HUES64 (cell line): Measurements from ENCODE around the gene EPM2A.

ENCODE experiments used
- H3K27ac ChIP-seq: 2 replicates; pipeline ENCODE4 v1.7.0; 2013; ENCODE audit warnings: low read depth, low read length, inconsistent platforms
- H3K27me3 ChIP-seq: 2 replicates; pipeline ENCODE4 v1.6.1; 2013; ENCODE audit warnings: mild to moderate bottlenecking, low read length; ENCODE audit not compliant: insufficient read depth
- H3K36me3 ChIP-seq: 2 replicates; pipeline ENCODE4 v1.6.1; 2013; ENCODE audit warnings: mild to moderate bottlenecking, low read length; ENCODE audit not compliant: insufficient read depth
- H3K4me1 ChIP-seq: 2 replicates; pipeline ENCODE4 v1.6.1; 2013; ENCODE audit warnings: mild to moderate bottlenecking, low read length, moderate library complexity; ENCODE audit not compliant: insufficient read depth
- H3K4me3 ChIP-seq: 2 replicates; pipeline ENCODE4 v1.5.1; 2013; ENCODE audit warnings: mild to moderate bottlenecking, low read length, moderate library complexity
- H3K9ac ChIP-seq: 2 replicates; pipeline ENCODE4 v1.6.1; 2013; ENCODE audit warnings: mild to moderate bottlenecking, low read depth, low read length
- H3K9me3 ChIP-seq: 2 replicates; pipeline ENCODE4 v1.6.1; 2013; ENCODE audit warnings: low read depth, low read length; ENCODE audit not compliant: insufficient read depth
- WGBS: fragments of 150-250, 120-280 bp; methylation state at CpG from one replicate; pipeline ENCODE4 v1.1.7; 2013; ENCODE audit warnings: missing lambda C conversion rate; 5-methylcytosine and 5-hydroxymethylcytosine counted together

The EPM2A gene

GRCh38 chr6:145681965-145682364 is 53.4 kb downstream of the EPM2A start:
- Histone ChIP-seq H3K27me3 (no peaks in the 10 kb centered on the region), H3K9ac (no peak overlapping the region), H3K4me1 (no peaks in the 10 kb centered on the region), H3K36me3 (0 out of 2 replicates have a peak, but pooled peaks cover 6% of the 10 kb centered on the region), H3K9me3 (peaks cover 8% of the 10 kb centered on the region; the same call in 1 of the 2 replicates), H3K4me3 (no peak overlapping the region), H3K27ac (no peak overlapping the region)
- 96% methylated on average over 9 of the region's 9 CpGs for WGBS

- Histone ChIP-seq H3K9ac (no peak overlapping the region), H3K27ac (no peak overlapping the region), H3K4me1 (0 out of 2 replicates have a peak, but pooled peaks cover 4% of the 10 kb centered on the region), H3K27me3 (no peaks in the 10 kb centered on the region), H3K9me3 (no peaks in the 10 kb centered on the region), H3K36me3 (no peaks in the 10 kb centered on the region), H3K4me3 (no peak overlapping the region)
- 91% methylated on average over 5 of the region's 5 CpGs for WGBS
Observed at GRCh38 chr6:145673504-145673903, 61.8 kb downstream of the EPM2A start.

GRCh38 chr6:145670311-145670710 is 65.0 kb downstream of the EPM2A start:
- Histone ChIP-seq H3K4me1 (0 out of 2 replicates have a peak, but pooled peaks cover 4% of the 10 kb centered on the region), H3K27me3 (no peaks in the 10 kb centered on the region), H3K27ac (no peak overlapping the region), H3K9ac (no peak overlapping the region), H3K36me3 (no peaks in the 10 kb centered on the region), H3K4me3 (no peak overlapping the region), H3K9me3 (no peaks in the 10 kb centered on the region)
- WGBS, result 68% methylated on average over 1 of the region's 1 CpG

- Histone ChIP-seq H3K9ac (no peak overlapping the region), H3K4me3 (no peak overlapping the region), H3K36me3 (no peaks in the 10 kb centered on the region), H3K9me3 (no peaks in the 10 kb centered on the region), H3K4me1 (0 out of 2 replicates have a peak, but pooled peaks cover 4% of the 10 kb centered on the region), H3K27ac (no peak overlapping the region), H3K27me3 (no peaks in the 10 kb centered on the region)
- WGBS, result 93% methylated on average over 2 of the region's 2 CpGs
Observed at GRCh38 chr6:145669627-145670034, 65.7 kb downstream of the EPM2A start.

GRCh38 chr6:145668844-145669243 is 66.5 kb downstream of the EPM2A start:
- Histone ChIP-seq H3K27ac (no peak overlapping the region), H3K9ac (no peak overlapping the region)
- 82% methylated on average over 1 of the region's 1 CpG for whole genome bisulfite sequencing

GRCh38 chr6:145660676-145661075 is 74.6 kb downstream of the EPM2A start:
- Histone ChIP-seq H3K27ac (no peak overlapping the region; the same call in 1 of the 2 replicates), H3K9me3 (no peaks in the 10 kb centered on the region), H3K27me3 (no peaks in the 10 kb centered on the region), H3K36me3 (no peaks in the 10 kb centered on the region), H3K9ac (no peak overlapping the region), H3K4me1 (peaks cover 10% of the 10 kb centered on the region), H3K4me3 (no peak overlapping the region)
- WGBS, result 96% methylated on average over 6 of the region's 6 CpGs

More at GRCh38 chr6:145668844-145669243, 66.5 kb downstream of the EPM2A start:
- Histone ChIP-seq H3K4me1 (0 out of 2 replicates have a peak, but pooled peaks cover 4% of the 10 kb centered on the region), H3K4me3 (no peak overlapping the region), H3K9me3 (no peaks in the 10 kb centered on the region), H3K36me3 (no peaks in the 10 kb centered on the region), H3K27me3 (no peaks in the 10 kb centered on the region)

- WGBS, result 100% methylated on average over 1 of the region's 1 CpG
Observed at GRCh38 chr6:145656128-145656527, 79.2 kb downstream of the EPM2A start.

GRCh38 chr6:145652572-145652971 is 82.7 kb downstream of the EPM2A start:
- Histone ChIP-seq H3K27ac (no peak overlapping the region), H3K4me1 (no peaks in the 10 kb centered on the region), H3K9ac (no peak overlapping the region), H3K27me3 (no peaks in the 10 kb centered on the region), H3K36me3 (no peaks in the 10 kb centered on the region), H3K4me3 (no peak overlapping the region), H3K9me3 (no peaks in the 10 kb centered on the region)
- 88% methylated on average over 1 of the region's 1 CpG for WGBS

More at GRCh38 chr6:145656128-145656527, 79.2 kb downstream of the EPM2A start:
- Histone ChIP-seq H3K36me3 (no peaks in the 10 kb centered on the region), H3K27me3 (no peaks in the 10 kb centered on the region), H3K9me3 (no peaks in the 10 kb centered on the region), H3K4me1 (peaks cover under 1% of the 10 kb centered on the region; the same call in 1 of the 2 replicates), H3K27ac (no peak overlapping the region), H3K9ac (no peak overlapping the region), H3K4me3 (no peak overlapping the region)

- no peaks in the 10 kb centered on the region for H3K36me3 ChIP-seq
- no peaks in the 10 kb centered on the region for H3K4me1 ChIP-seq
- no peaks in the 10 kb centered on the region for H3K27me3 ChIP-seq
- no peak overlapping the region for H3K27ac ChIP-seq
- 89% methylated on average over 2 of the region's 2 CpGs for WGBS
- no peak overlapping the region for H3K4me3 ChIP-seq
- H3K9ac ChIP-seq, result no peak overlapping the region
- no peaks in the 10 kb centered on the region for H3K9me3 ChIP-seq
Observed at GRCh38 chr6:145651988-145652387, 83.3 kb downstream of the EPM2A start.

- WGBS, result 96% methylated on average over 4 of the region's 4 CpGs
- Histone ChIP-seq H3K27me3 (no peaks in the 10 kb centered on the region), H3K9ac (no peak overlapping the region), H3K4me1 (no peaks in the 10 kb centered on the region), H3K27ac (no peak overlapping the region), H3K4me3 (no peak overlapping the region), H3K9me3 (no peaks in the 10 kb centered on the region), H3K36me3 (no peaks in the 10 kb centered on the region)
Observed at GRCh38 chr6:145648149-145648548, 87.2 kb downstream of the EPM2A start.

- no peak overlapping the region for H3K9ac ChIP-seq
- H3K36me3 ChIP-seq, result no peaks in the 10 kb centered on the region
- no peak overlapping the region for H3K4me3 ChIP-seq
- H3K27ac ChIP-seq, result no peak overlapping the region
- H3K4me1 ChIP-seq, result no peaks in the 10 kb centered on the region
- no peaks in the 10 kb centered on the region for H3K27me3 ChIP-seq
- H3K9me3 ChIP-seq, result no peaks in the 10 kb centered on the region
- WGBS, result no CpG with 5 or more reads among the region's 1 CpG
Observed at GRCh38 chr6:145647602-145648001, 87.7 kb downstream of the EPM2A start.

- Histone ChIP-seq H3K27me3 (no peaks in the 10 kb centered on the region), H3K9ac (no peak overlapping the region), H3K9me3 (no peaks in the 10 kb centered on the region), H3K36me3 (no peaks in the 10 kb centered on the region), H3K27ac (no peak overlapping the region), H3K4me3 (no peak overlapping the region), H3K4me1 (no peaks in the 10 kb centered on the region)
- WGBS, result 93% methylated on average over 3 of the region's 3 CpGs
Observed at GRCh38 chr6:145643760-145644159, 91.6 kb downstream of the EPM2A start.
